Liver (tissue), 2 donors: ENCODE data around the gene PHTF2.

ENCODE experiments used
- TF ChIP-seq, protein P1 (sequence below): fragments of 150-350 bp; IDR thresholded peaks from 2 replicates; pipeline ENCODE4 v1.5.1; 2017; ENCODE audit warnings: improper control_type of control experiment, low read depth, low read length; ENCODE audit not compliant: missing input control
- TF ChIP-seq, protein P2 (sequence below): IDR thresholded peaks from 2 replicates; pipeline ENCODE4 v1.6.1; 2016; ENCODE audit warnings: antibody characterized with exemption, mild to moderate bottlenecking
- donor health status: healthy.

DNA sequence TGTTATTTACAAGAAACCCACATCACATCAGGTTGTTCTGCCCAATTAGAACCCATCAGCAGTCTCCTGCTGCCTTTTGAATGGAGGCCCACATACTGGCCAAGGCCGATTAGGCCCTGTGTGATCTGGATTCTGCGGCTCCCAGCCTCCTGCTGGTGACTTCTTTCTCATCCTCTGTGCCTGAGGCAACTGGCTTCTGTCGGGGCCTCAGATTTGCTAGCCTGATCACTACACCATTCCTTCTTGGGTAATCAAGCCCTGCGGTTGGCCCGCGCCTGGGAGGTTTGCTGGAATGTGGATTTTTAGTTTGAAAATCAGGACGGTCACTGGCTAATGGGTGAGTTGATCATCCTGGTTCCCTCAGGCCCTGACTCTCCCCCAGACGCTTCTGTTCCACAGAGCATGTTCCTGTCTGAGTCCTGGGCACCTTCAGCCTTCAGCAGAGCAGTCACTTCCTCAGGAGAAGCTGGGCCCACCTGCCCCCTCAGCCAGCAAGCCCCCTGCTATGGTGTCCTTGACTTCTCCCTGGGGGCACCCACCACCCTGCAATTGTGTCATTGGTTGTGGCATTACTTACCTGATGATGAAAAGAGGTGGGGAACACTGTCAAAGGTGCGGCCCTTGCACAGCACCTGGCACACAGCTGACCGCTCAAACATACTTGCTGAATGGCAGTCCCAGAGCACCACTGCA is 207.6 kb downstream of the PHTF2 start:
- TF ChIP-seq, protein P1, sequence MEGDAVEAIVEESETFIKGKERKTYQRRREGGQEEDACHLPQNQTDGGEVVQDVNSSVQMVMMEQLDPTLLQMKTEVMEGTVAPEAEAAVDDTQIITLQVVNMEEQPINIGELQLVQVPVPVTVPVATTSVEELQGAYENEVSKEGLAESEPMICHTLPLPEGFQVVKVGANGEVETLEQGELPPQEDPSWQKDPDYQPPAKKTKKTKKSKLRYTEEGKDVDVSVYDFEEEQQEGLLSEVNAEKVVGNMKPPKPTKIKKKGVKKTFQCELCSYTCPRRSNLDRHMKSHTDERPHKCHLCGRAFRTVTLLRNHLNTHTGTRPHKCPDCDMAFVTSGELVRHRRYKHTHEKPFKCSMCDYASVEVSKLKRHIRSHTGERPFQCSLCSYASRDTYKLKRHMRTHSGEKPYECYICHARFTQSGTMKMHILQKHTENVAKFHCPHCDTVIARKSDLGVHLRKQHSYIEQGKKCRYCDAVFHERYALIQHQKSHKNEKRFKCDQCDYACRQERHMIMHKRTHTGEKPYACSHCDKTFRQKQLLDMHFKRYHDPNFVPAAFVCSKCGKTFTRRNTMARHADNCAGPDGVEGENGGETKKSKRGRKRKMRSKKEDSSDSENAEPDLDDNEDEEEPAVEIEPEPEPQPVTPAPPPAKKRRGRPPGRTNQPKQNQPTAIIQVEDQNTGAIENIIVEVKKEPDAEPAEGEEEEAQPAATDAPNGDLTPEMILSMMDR = no peak
- TF ChIP-seq, protein P2, sequence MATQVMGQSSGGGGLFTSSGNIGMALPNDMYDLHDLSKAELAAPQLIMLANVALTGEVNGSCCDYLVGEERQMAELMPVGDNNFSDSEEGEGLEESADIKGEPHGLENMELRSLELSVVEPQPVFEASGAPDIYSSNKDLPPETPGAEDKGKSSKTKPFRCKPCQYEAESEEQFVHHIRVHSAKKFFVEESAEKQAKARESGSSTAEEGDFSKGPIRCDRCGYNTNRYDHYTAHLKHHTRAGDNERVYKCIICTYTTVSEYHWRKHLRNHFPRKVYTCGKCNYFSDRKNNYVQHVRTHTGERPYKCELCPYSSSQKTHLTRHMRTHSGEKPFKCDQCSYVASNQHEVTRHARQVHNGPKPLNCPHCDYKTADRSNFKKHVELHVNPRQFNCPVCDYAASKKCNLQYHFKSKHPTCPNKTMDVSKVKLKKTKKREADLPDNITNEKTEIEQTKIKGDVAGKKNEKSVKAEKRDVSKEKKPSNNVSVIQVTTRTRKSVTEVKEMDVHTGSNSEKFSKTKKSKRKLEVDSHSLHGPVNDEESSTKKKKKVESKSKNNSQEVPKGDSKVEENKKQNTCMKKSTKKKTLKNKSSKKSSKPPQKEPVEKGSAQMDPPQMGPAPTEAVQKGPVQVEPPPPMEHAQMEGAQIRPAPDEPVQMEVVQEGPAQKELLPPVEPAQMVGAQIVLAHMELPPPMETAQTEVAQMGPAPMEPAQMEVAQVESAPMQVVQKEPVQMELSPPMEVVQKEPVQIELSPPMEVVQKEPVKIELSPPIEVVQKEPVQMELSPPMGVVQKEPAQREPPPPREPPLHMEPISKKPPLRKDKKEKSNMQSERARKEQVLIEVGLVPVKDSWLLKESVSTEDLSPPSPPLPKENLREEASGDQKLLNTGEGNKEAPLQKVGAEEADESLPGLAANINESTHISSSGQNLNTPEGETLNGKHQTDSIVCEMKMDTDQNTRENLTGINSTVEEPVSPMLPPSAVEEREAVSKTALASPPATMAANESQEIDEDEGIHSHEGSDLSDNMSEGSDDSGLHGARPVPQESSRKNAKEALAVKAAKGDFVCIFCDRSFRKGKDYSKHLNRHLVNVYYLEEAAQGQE = no peak
